ENCODE measurements around the gene SFXN5.

SFXN5 gene

GRCh38 chr2:73072129-73072395, 550 bp upstream of the SFXN5 start:
- Histone ChIP-seq H3K9me3 (ENCODE audit: insufficient read depth, low read length) (no peaks in the 10 kb centered on the region), H3K27ac (ENCODE audit: low read depth, low read length) (peak overlapping the region; percentile 72; the same call in 1 of the 2 replicates), H3K9me2 (replicated peaks; ENCODE audit: insufficient read depth, low read length) (no peaks in the 10 kb centered on the region), H3K4me2 (ENCODE audit: low read depth, low read length, poor library complexity, severe bottlenecking) (peak overlapping the region; percentile 85), H3F3A (ENCODE audit: insufficient read depth) (peaks cover 8% of the 10 kb centered on the region), H3K4me3 (ENCODE audit: insufficient read depth, low read length, poor library complexity, severe bottlenecking) (peak overlapping the region; percentile 85), H3K79me2 (ENCODE audit: insufficient read depth, low read length) (peaks cover 30% of the 10 kb centered on the region), H2AFZ (ENCODE audit: low read depth, low read length, severe bottlenecking) (peak overlapping the region; percentile 73), H3K9ac (ENCODE audit: low read length) (peak overlapping the region; percentile 98), H3K36me3 (ENCODE audit: low read length) (no peaks in the 10 kb centered on the region), H3K27me3 (ENCODE audit: low read length) (no peaks in the 10 kb centered on the region), H4K20me1 (ENCODE audit: low read depth, low read length) (no peaks in the 10 kb centered on the region)
- TF ChIP-seq CTCF (IDR thresholded peaks at IDR 0.05; ENCODE audit: insufficient read depth, low read length, poor library complexity, severe bottlenecking) (no peak), EZH2phosphoT487 (conservative IDR thresholded peaks at IDR 0.05; ENCODE audit: low read length) (no peak)

- no peaks in the 10 kb centered on the region for H3K36me3 ChIP-seq (ENCODE audit: low read length)
- H3K79me2 ChIP-seq (ENCODE audit: insufficient read depth, low read length), result peaks cover 33% of the 10 kb centered on the region
- no peaks in the 10 kb centered on the region for H4K20me1 ChIP-seq (ENCODE audit: low read depth, low read length)
- TF ChIP-seq EZH2phosphoT487 (conservative IDR thresholded peaks at IDR 0.05; ENCODE audit: low read length), result no peak
- no peak for TF ChIP-seq CTCF (IDR thresholded peaks at IDR 0.05; ENCODE audit: insufficient read depth, low read length, poor library complexity, severe bottlenecking)
- H2AFZ ChIP-seq (ENCODE audit: low read depth, low read length, severe bottlenecking), result peak overlapping the region; percentile 98
- H3K4me2 ChIP-seq (ENCODE audit: low read depth, low read length, poor library complexity, severe bottlenecking), result peak overlapping the region; percentile 85
- H3K9me3 ChIP-seq (ENCODE audit: insufficient read depth, low read length), result no peaks in the 10 kb centered on the region
- no peaks in the 10 kb centered on the region for H3K9me2 ChIP-seq (replicated peaks; ENCODE audit: insufficient read depth, low read length)
- peak overlapping the region; percentile 58 for H3K27ac ChIP-seq (ENCODE audit: low read depth, low read length)
- H3K4me3 ChIP-seq (ENCODE audit: insufficient read depth, low read length, poor library complexity, severe bottlenecking), result peak overlapping the region; percentile 85
- H3F3A ChIP-seq (ENCODE audit: insufficient read depth), result peaks cover 10% of the 10 kb centered on the region
- H3K27me3 ChIP-seq (ENCODE audit: low read length), result no peaks in the 10 kb centered on the region
- H3K9ac ChIP-seq (ENCODE audit: low read length), result peak overlapping the region; percentile 98
Observed at GRCh38 chr2:73070643-73071359, 711 bp downstream of the SFXN5 start.

GRCh38 chr2:73069855-73070642, 1.5 kb downstream of the SFXN5 start:
- Histone ChIP-seq H3K27me3 (ENCODE audit: low read length) (no peaks in the 10 kb centered on the region), H2AFZ (ENCODE audit: low read depth, low read length, severe bottlenecking) (peak overlapping the region; percentile 98), H3K36me3 (ENCODE audit: low read length) (no peaks in the 10 kb centered on the region), H3K9ac (ENCODE audit: low read length) (peak overlapping the region; percentile 98), H3F3A (ENCODE audit: insufficient read depth) (peaks cover 10% of the 10 kb centered on the region), H3K79me2 (ENCODE audit: insufficient read depth, low read length) (peaks cover 33% of the 10 kb centered on the region), H3K4me2 (ENCODE audit: low read depth, low read length, poor library complexity, severe bottlenecking) (peak overlapping the region; percentile 85), H3K4me3 (ENCODE audit: insufficient read depth, low read length, poor library complexity, severe bottlenecking) (peak overlapping the region; percentile 85), H3K9me3 (ENCODE audit: insufficient read depth, low read length) (no peaks in the 10 kb centered on the region), H4K20me1 (ENCODE audit: low read depth, low read length) (no peaks in the 10 kb centered on the region), H3K27ac (ENCODE audit: low read depth, low read length) (peak overlapping the region; percentile 58; the same call in 1 of the 2 replicates), H3K9me2 (replicated peaks; ENCODE audit: insufficient read depth, low read length) (no peaks in the 10 kb centered on the region)
- TF ChIP-seq CTCF (IDR thresholded peaks at IDR 0.05; ENCODE audit: insufficient read depth, low read length, poor library complexity, severe bottlenecking) (no peak), EZH2phosphoT487 (conservative IDR thresholded peaks at IDR 0.05; ENCODE audit: low read length) (no peak)
